Endothelial cell of hepatic sinusoid (primary cell): Measurements from ENCODE around the gene MALRD1.
"Not testable (repeated sequence)": the region's sequence is repeated elsewhere in the genome, so short reads cannot be mapped to it uniquely, and the experiment has no call there.

Experiments
- in situ Hi-C: cut with HindIII; loops from 2 replicates; pipeline ENCODE4 v1.10.0; 2017; ENCODE audit warnings: low sequenced_read_pairs

Gene MALRD1

DNA sequence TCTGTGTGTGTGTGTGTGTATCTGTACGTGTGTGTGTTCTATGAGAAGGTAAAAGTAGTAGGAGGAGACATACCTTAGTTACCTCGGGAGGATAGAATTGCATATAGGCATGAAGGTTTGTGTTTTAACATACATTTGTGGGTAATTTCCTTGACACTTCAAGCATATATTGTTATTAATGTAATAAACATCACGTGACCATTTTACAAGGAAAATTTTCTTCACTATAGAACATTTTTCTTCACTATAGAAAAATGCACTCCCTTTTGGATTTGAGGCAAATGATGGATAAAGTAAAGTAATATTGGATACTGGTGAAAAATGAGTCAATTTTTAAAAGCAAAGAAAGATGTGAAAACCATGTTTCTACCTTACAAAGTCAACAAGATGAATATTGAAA lies 640.6 kb downstream of the MALRD1 start:
- in situ Hi-C loops = no loop called here

- in situ Hi-C loops = no loop called here
Observed at GRCh38 chr10:19699299-19699698, 650.7 kb downstream of the MALRD1 start.

- in situ Hi-C loops = no loop called here
Observed at GRCh38 chr10:19701427-19702052, 652.9 kb downstream of the MALRD1 start.

GRCh38 chr10:19702215-19702614 lies 653.6 kb downstream of the MALRD1 start:
- in situ Hi-C loops = no loop called here

DNA sequence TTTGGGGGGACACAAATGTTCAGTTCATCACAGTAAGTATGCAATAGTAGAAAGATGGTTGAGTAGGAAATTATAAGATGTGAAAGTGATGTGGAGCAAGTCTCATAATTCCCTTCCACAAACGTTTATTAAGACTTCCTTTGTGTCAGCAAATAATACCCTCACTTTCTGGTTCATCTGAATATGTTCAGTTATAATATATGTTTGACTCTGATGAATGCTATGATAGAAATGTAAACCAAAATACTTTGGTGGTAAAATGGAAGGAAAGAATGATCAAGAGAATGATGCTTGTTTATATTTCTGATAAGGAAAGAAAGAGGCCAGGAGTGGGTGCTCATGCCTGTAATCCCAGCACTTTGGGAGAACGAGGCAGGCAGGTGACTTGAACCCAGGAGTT lies 655.9 kb downstream of the MALRD1 start:
- in situ Hi-C loops = no loop called here

GRCh38 chr10:19705250-19705649 lies 656.6 kb downstream of the MALRD1 start:
- in situ Hi-C loops = no loop called here

GRCh38 chr10:19706904-19707303 lies 658.3 kb downstream of the MALRD1 start:
- in situ Hi-C loops = no loop called here

DNA sequence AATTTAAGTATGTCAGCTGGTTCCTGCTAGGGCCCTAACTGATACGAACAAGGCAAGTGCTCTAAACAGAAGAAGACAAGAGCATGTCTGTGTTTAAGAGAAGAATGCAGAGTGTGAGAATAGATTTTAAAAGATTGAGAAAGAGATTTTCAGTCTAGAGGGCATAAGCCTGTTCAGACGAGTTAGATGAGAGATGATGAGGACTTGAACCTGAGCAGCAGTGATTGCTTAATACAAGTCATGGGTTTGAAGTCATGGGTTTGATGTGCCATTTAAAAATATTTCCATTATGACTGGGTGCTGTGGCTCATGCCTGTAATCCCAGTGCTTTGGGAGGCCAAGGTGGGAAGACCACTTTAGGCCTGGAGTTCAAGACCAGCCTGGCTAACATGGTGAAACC lies 658.8 kb downstream of the MALRD1 start:
- in situ Hi-C loops = no loop called here

GRCh38 chr10:19708031-19708430 lies 659.4 kb downstream of the MALRD1 start:
- in situ Hi-C loops = no loop called here

DNA sequence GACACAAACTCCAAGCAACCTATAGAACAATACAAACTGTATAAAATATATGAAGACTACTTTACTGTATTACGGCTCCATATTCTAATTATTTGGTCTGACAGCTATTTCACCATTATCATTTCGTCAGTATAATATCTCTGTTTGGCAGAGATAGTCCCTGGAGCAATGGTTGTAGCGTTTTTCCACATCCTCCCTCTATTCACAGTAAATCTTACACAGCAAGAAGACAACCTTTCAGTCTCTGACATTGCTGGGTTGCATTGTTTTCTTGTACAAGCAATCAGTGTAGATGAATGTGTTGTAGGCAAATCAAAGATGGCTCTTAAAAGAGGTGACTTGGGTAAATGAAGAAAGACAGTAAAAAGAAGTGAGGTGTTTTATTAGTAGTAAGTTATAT lies 662.0 kb downstream of the MALRD1 start:
- in situ Hi-C loops = no loop called here

GRCh38 chr10:19713159-19713558 lies 664.6 kb downstream of the MALRD1 start:
- in situ Hi-C loops = no loop called here

DNA sequence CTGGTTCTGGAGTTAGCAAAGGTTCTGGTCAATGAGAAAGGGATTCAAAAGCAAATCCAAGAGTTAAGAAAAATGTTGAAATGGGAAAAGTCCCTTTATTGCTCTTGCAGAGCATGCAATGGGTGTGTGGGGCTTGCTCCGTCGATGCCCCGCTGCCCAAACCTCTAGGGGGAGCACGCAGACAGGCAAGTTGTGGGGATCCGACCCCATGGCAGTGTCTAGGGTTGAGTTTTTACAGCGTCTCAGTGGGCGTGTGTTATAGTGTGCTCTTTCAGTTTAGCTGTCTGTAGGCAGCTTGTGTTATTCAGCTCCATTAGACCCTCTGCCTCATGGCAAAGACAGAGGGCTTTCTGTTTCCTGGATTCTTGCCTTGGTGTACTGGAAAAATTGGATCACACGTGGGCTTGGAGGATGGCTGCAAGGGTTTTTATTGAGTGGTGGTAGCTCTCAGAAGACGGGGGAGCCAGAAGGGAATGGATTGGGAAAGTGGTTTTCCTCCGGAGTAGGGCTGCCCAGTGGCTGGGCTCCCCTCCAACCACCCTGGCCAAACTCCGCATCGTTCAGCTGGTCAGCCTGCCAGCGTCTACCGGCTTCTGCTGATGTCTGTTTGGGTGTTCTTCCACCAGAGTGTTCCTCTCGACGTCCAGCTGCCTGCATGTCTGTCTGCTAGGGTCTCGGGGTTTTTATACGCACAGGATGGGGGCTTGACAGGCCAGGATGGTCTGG lies 665.4 kb downstream of the MALRD1 start:
- in situ Hi-C loops = no loop called here

DNA sequence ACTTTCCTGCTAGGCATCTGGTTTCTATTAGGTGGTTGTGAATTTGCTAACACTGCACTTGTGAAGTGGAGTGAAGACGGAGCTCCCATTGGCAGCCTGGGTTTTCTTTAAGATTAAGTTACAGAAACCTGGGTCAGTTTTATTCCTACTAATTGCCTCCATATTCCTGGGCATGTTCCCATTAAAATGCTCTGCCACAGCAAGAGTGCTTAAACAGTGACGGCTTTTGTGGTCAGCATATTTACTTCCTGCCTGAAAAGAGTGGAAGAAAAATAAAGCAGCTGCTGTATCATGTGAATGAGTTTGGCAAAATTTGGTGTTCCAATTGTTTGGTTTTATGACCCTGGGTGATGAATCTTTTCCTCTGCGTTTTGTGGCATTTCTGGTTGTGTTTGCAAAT lies 670.7 kb downstream of the MALRD1 start:
- in situ Hi-C loops = no loop called here

GRCh38 chr10:19724287-19724686 lies 675.7 kb downstream of the MALRD1 start:
- in situ Hi-C loops = no loop called here

DNA sequence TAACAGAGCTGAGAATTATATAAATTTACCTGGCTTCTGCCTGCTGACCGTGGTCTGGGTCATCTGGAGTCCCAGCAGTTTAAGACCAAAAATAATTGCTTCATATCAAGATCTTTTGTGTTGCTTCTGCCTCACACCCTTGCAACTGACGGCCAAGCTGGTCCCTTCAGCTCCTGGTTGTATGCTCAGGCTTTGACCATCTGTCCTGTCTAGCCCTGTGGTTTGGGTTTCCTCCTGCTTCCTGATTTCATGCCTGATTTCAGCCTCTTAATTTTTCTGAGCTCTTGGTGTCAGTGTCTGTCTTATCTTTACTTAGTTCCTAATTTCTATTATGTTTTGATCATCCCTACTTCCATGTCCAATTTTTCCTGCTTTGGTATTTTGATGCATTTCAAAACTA lies 679.8 kb downstream of the MALRD1 start:
- in situ Hi-C loops = no loop called here

DNA sequence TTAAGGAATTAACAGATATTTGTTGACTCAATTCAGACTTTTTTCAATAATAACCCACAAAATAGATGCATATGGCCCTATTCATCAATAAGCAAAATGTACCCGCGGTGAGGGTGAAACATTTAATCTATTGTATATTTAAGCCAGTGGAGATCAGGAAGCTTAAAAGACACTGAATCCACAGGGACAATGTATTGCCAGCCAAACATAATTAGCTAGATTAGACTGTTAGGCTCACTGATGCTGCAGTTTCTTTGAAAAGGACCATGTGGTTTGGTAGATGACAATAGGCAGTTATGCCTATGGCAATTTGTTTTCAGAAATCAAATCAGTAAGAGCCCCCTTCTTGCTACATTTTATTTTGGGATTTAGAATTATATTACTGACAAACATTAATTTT lies 680.4 kb downstream of the MALRD1 start:
- in situ Hi-C loops = no loop called here

DNA sequence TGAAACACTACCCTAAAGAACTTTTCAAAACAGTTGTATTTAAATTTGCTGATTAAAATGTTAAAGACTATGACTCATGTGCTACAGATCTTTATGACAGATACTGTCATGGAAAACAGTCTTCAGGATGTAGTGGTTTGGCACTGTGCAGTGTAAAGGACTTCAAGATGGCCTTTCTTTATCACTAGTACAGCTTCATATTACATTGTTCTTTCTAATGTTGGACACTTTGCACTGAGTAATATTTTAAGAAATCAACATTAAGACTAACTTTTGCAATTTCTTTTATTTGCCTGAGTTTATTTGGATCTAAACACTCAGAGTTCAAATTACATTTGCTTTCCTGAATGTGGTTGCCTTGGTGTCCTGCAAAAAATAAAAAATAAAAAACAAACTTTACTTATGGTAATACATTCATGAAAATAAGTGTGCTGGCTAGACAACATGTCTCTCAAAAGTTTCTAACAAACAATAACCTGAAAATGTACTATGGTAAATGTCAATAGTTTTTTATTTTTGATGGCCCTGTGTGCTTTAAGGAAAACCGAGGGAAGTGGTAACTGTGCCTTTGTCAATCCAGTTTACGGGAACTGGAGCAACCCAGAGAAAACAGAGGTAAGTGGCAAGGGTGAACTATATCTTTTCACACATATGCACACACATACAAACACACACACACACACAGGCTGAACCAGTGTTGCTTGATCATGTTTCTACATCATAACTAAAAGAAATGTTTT lies 681.7 kb downstream of the MALRD1 start:
- in situ Hi-C loops = no loop called here

DNA sequence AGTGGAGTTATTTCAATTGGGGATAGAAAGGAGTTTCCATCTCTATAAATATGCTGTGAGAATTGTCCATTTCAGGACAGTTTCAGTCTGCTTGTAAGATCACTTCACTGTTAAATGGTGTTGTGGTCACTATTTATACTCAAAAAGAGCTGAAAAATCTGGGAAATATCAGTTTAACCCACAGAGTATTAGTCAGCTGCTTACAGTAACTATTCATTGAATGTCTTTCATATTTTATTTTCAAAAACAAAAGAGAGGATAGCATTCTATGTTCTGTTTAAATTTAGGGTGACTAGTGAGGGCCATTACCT lies 682.3 kb downstream of the MALRD1 start:
- in situ Hi-C loops = no loop called here

- in situ Hi-C loops = no loop called here
Observed at GRCh38 chr10:19731560-19731959, 683.0 kb downstream of the MALRD1 start.

DNA sequence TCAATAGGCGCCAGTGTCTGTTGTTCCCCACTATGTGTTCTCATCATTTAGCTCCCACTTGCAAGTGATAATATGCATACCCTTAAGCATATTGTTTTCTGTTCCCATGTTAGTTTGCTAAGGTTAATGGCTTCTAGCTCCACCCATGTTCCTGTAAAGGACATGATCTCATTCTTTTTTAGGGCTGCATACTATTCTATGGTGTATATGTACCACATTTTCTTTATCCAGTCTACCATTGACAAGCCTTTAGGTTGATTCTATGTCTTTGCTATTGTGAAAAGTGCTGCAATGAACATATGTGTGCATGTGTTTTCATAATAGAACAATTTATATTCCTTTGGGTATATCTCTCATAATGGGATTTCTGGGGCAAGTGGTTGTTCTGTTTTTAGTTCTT lies 689.8 kb downstream of the MALRD1 start:
- in situ Hi-C loops = no loop called here

DNA sequence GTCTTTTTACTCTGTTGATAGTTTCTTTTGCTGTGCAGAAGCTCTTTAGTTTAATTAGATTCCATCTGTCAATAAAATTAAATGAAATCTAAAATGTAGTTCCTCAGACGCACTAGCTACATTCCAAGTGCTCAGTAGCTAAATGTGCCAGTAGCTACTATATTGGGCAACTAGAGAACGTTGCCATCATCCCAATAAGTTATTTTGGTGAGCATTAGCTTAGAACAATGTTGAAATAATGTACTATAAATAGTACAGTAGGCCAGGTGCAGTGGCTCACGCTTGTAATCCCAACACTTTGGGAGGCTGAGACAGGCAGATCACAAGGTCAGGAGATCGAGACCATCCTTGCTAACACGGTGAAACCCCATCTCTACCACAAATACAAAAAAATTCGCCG lies 690.6 kb downstream of the MALRD1 start:
- in situ Hi-C loops = not testable (repeated sequence)

- in situ Hi-C loops = not testable (repeated sequence)
Observed at GRCh38 chr10:19742144-19742543, 693.5 kb downstream of the MALRD1 start.
